GM12892 (cell line): ENCODE measurements around the gene GUCY2C.

Source experiments
- POLR2A ChIP-seq: IDR thresholded peaks from 2 replicates; pipeline ENCODE4 v1.6.1; 2011; ENCODE audit warnings: low read depth, low read length, control low read depth
- POLR2AphosphoS5 ChIP-seq: IDR thresholded peaks from 2 replicates; pipeline ENCODE4 v1.6.1; 2011; ENCODE audit warnings: low read depth, low read length, control low read depth
- TAF1 ChIP-seq: IDR thresholded peaks from 2 replicates; pipeline ENCODE4 v1.6.1; 2011; ENCODE audit warnings: low read depth, mild to moderate bottlenecking, control low read depth, low read length, borderline replicate concordance

DNA sequence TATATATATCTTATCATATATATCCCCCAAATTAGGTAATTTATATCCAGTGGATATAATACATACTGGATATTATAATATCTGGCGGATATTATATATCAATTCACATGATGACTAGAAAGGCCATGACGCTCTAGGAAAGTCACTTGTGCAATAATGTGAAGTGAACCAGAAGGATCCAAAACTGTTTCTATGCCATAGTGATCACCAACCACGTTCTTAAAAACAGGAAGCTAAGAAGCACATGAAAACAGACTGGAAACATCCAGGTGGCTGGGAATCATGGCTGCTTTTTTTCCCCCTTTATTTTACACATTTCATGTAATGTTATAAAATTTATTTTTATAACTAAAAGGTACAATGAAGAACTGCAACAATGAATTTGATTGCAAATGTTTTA, 1.4 kb downstream of the GUCY2C start:
- TF ChIP-seq POLR2A (no peak), TAF1 (no peak), POLR2AphosphoS5 (no peak)
